Epithelial cell of esophagus (primary cell): Measurements from ENCODE around the gene C17orf107.

Experiments used
- DNase-seq: peaks from one replicate; pipeline ENCODE4 v3.0.0; 2010; ENCODE audit warnings: low read depth
- H3K4me3 ChIP-seq: 2 replicates; pipeline ENCODE4 v1.5.1; 2011; ENCODE audit warnings: mild to moderate bottlenecking, low read length, control low read depth
- CTCF ChIP-seq: IDR thresholded peaks from 2 replicates; pipeline ENCODE4 v1.5.1; 2011; ENCODE audit warnings: low read depth, mild to moderate bottlenecking, low read length, control low read depth, inconsistent platforms; ENCODE audit not compliant: insufficient read depth; ENCODE audit errors: missing control alignments

Gene C17orf107

DNA sequence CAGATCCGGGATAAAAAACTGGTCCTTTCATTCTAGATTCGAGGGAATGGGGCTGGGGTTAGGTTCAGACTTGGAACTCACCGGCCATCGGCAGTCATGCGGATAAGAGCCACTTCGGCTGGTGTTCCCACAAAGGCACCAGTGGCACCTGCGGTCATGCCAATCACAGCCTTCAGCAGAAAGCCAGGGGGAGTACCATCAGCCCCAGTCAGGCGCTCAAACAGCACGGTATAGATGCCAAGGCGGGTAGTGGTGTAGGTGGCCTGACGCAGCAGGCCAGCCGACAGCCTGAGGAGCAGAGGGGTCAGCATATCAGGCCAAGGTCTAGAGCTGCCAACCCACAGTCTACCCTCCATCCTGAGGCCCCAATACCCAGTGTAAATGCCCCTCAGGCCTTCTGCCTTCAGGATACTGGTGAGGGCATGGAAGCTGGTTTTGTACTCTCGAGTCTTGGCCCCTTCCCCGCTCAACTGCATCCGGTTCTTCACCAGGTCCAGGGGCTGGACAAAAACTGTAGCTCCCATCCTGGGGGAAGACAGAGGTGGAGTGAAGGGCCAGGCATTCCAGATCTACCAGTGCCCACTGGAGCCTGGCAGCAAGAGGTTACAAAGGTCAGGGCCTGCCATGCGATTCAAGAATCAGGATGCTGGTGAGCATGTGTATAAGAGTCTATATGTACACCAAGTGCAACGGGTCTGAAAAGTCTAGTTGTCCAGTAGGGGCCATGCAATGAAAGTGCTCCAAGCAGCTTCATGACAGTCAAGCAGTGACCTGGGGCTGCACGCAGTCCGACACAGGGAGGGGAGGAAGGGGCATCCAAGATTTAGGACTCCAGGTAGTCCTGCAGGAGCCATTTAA lies 39.6 kb downstream of the C17orf107 start:
- no peak for TF ChIP-seq CTCF
- DNase-seq = no peak
- peak overlapping the region; percentile 96 for H3K4me3 ChIP-seq

- DNase-seq = no peak
- peak overlapping the region; percentile 96 for H3K4me3 ChIP-seq
- no peak for TF ChIP-seq CTCF
Measured at GRCh38 chr17:4939546-4939795, 40.1 kb downstream of the C17orf107 start.

DNA sequence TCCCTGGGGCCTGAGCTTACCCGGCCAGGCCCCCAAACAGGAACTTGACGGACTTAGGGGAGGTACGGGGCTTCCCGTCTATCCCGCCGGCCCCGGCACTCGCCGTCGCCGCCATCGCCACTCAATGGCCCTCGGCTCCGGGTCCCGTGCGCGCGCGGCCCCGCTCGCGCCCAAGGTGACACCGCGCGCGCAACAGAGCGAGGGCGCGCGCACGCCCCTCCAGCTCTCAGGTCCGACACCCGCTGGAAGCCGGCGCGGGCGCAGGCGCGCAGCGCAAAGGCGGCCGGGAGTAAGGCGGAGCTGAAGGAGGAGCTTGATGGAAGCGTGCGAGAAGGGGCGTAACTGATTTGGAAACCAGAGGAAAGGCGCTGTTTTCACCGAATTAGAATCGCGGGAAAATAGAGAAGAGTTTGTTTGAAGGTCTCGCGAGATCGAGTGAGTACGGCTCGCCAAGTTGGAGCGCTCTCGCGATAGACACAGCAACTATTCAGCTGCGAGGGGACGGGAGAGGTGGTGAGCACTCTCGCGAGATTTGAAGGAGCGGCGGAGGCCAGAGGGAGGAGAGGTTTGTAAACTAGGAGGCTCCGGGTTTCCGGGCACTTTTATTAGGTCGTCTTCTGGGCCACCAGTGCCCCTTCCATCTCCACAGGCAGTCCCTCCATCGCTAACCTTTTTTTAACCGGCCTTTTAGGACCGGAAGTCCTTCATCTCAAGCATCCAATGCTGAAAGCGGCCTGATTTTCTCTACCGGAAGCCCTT lies 40.6 kb downstream of the C17orf107 start, which contains the start of the genes RNF167 and SLC25A11:
Gene RNF167, plus strand, starts transcription at position 473 of the 759 bp plus-strand sequence. CDS start 642 bp downstream, outside the sequence.
Gene SLC25A11, minus strand, starts transcription at position 251 of the 759 bp plus-strand sequence. Its CDS starts 136 bp downstream, at position 115.
- peak; percentile 99 for DNase-seq
- no peak for TF ChIP-seq CTCF
- H3K4me3 ChIP-seq = peak within 1 kb of the TSS; percentile 96

GRCh38 chr17:4940555-4941318 lies 41.4 kb downstream of the C17orf107 start:
- peak; percentile 90 for DNase-seq
- TF ChIP-seq CTCF = no peak
- peak overlapping the region; percentile 96 for H3K4me3 ChIP-seq

GRCh38 chr17:4941319-4941610 lies 41.9 kb downstream of the C17orf107 start:
- no peak for DNase-seq
- peak overlapping the region; percentile 96 for H3K4me3 ChIP-seq
- no peak for TF ChIP-seq CTCF

GRCh38 chr17:4942760-4943508 lies 43.6 kb downstream of the C17orf107 start:
- H3K4me3 ChIP-seq = no peak overlapping the region
- no peak for TF ChIP-seq CTCF
- DNase-seq = no peak
